ENCODE results near the gene ANGEL1.

DNA sequence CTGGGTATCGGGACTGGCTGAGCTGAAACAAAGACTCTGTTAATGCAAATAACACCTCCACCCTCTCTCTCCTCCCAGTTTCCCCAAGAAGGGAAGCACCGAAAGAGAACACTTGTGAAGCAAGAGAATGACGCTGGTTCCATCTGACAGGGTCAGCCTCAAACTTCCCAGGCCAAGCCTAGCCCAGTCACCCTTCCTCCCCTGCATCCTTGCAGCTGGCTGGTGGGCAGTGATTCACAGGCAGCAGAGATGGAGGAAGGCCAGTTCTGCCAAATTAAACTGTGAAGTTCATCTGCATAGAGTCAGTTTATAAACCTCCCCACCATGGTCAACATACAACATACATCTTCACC lies 16.3 kb upstream of the ANGEL1 start:
- peak in 1 of 2 donors; percentile 22 for TF ChIP-seq POLR2A (IDR thresholded peaks at IDR 0.05)
- TF ChIP-seq, protein P1, sequence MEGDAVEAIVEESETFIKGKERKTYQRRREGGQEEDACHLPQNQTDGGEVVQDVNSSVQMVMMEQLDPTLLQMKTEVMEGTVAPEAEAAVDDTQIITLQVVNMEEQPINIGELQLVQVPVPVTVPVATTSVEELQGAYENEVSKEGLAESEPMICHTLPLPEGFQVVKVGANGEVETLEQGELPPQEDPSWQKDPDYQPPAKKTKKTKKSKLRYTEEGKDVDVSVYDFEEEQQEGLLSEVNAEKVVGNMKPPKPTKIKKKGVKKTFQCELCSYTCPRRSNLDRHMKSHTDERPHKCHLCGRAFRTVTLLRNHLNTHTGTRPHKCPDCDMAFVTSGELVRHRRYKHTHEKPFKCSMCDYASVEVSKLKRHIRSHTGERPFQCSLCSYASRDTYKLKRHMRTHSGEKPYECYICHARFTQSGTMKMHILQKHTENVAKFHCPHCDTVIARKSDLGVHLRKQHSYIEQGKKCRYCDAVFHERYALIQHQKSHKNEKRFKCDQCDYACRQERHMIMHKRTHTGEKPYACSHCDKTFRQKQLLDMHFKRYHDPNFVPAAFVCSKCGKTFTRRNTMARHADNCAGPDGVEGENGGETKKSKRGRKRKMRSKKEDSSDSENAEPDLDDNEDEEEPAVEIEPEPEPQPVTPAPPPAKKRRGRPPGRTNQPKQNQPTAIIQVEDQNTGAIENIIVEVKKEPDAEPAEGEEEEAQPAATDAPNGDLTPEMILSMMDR (IDR thresholded peaks at IDR 0.05) = no peak

All from heart left ventricle (tissue), 13 donors.